Prostate gland (tissue), 2 donors: Measurements from ENCODE around the gene DST.

Experiments used
- POLR2A ChIP-seq: fragments of 450-650 bp; IDR thresholded peaks from one replicate; pipeline ENCODE4 v1.6.1; 2016; ENCODE audit warnings: antibody characterized with exemption, mild to moderate bottlenecking
- TF ChIP-seq, protein P1 (sequence below), 4 experiments: fragments of 200-600 bp in 2 of 4; fragments of 450-650 bp in 2 of 4; sonication (generic) in 2 of 4; IDR thresholded peaks; 1 replicate in 3 of 4; 2 replicates in 1 of 4; pipeline ENCODE4 v1.5.1; 2016 to 2019; ENCODE audit warnings: antibody characterized with exemption in 4 of 4, mild to moderate bottlenecking in 2 of 4, moderate library complexity in 2 of 4

DNA sequence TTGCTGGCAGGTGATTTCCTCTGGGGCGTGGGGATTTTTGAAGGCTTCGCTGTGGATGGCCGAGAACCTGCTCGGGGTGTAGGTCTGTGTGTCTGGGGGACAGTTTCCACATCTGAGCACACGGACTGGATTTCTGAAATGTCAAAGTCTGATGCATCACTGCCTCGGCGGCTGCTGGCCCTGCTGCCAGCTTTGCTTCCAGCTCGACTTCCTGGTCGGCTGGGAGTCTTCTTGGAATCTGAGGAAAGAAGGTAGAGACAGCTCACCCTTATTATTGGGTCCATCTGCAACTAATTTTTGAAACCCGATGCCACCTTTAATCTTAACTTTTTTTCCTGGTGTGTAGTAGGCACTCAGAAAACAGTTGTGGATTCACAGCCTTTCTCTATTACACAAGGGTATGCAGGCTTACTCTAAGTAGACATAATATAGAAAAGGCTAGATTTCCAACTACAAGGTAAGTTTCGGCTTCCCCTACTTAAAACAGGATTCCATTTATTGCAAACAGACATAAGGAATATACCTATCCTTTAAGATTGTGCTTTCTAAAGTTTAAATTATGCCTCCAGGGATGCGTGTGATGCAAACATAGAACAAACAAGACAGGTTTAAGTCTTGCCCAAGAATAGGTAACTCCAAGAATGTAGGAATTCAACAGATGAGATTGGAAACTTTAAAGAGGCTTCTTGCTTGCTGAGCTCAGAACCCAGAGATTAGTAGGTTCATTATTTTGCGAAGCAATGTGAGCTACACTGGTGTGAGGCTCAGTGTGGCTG, 183.5 kb downstream of the DST start:
- no peak for TF ChIP-seq POLR2A
- TF ChIP-seq, protein P1, sequence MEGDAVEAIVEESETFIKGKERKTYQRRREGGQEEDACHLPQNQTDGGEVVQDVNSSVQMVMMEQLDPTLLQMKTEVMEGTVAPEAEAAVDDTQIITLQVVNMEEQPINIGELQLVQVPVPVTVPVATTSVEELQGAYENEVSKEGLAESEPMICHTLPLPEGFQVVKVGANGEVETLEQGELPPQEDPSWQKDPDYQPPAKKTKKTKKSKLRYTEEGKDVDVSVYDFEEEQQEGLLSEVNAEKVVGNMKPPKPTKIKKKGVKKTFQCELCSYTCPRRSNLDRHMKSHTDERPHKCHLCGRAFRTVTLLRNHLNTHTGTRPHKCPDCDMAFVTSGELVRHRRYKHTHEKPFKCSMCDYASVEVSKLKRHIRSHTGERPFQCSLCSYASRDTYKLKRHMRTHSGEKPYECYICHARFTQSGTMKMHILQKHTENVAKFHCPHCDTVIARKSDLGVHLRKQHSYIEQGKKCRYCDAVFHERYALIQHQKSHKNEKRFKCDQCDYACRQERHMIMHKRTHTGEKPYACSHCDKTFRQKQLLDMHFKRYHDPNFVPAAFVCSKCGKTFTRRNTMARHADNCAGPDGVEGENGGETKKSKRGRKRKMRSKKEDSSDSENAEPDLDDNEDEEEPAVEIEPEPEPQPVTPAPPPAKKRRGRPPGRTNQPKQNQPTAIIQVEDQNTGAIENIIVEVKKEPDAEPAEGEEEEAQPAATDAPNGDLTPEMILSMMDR (IDR thresholded peaks at IDR 0.05), result no peak
